ENCODE results near the gene LUC7L3.
A peak's percentile ranks its signal among the peaks of the same experiment; 100 is the strongest.

The LUC7L3 gene

GRCh38 chr17:50692448-50693035 lies 26.9 kb upstream of the LUC7L3 start:
- Mint-ChIP-seq H3K36me3 (ENCODE audit: low read depth) (peaks cover 40% of the 10 kb centered on the region), H3K9me3 (no peaks in the 10 kb centered on the region), H3K27ac (peak overlapping the region; percentile 76 to 90 (median 79))

GRCh38 chr17:50693036-50693682 lies 26.2 kb upstream of the LUC7L3 start:
- H3K36me3 Mint-ChIP-seq (ENCODE audit: low read depth), result peaks cover 46% of the 10 kb centered on the region

More at GRCh38 chr17:50692448-50693035, 26.9 kb upstream of the LUC7L3 start:
- Mint-ChIP-seq H3K27me3 (ENCODE audit: low read depth) (peaks cover 2% of the 10 kb centered on the region), H3K4me1 (peaks cover 50% of the 10 kb centered on the region), H3K4me3 (peak overlapping the region in 2 of 3 experiments; percentile 24 to 25)
- no peak for TF ChIP-seq CTCF (IDR thresholded peaks at IDR 0.05; ENCODE audit: unreplicated experiment in 3 of 3)

GRCh38 chr17:50696365-50696879 lies 23.0 kb upstream of the LUC7L3 start:
- no peak overlapping the region for H3K4me3 Mint-ChIP-seq
- no peak for TF ChIP-seq CTCF (IDR thresholded peaks at IDR 0.05; ENCODE audit: unreplicated experiment in 3 of 3)
- peak overlapping the region; percentile 86 to 92 (median 91) for H3K27ac Mint-ChIP-seq
- H3K36me3 Mint-ChIP-seq (ENCODE audit: low read depth), result peaks cover 75% of the 10 kb centered on the region
- no peaks in the 10 kb centered on the region for H3K27me3 Mint-ChIP-seq (ENCODE audit: low read depth)
- no peaks in the 10 kb centered on the region for H3K9me3 Mint-ChIP-seq
- H3K4me1 Mint-ChIP-seq, result peaks cover 34% of the 10 kb centered on the region

More at GRCh38 chr17:50693036-50693682, 26.2 kb upstream of the LUC7L3 start:
- Mint-ChIP-seq H3K4me3 (peak overlapping the region in 2 of 3 experiments; percentile 24 to 25), H3K27me3 (ENCODE audit: low read depth) (no peaks in the 10 kb centered on the region), H3K4me1 (peaks cover 48% of the 10 kb centered on the region), H3K9me3 (no peaks in the 10 kb centered on the region), H3K27ac (peak overlapping the region; percentile 76 to 90 (median 79))
- TF ChIP-seq CTCF (IDR thresholded peaks at IDR 0.05; ENCODE audit: unreplicated experiment in 3 of 3), result no peak

- no peak overlapping the region for H3K4me3 Mint-ChIP-seq
- no peaks in the 10 kb centered on the region for H3K9me3 Mint-ChIP-seq
- no peak for TF ChIP-seq CTCF (IDR thresholded peaks at IDR 0.05; ENCODE audit: unreplicated experiment in 3 of 3)
- no peaks in the 10 kb centered on the region for H3K27me3 Mint-ChIP-seq (ENCODE audit: low read depth)
- H3K27ac Mint-ChIP-seq, result peak overlapping the region; percentile 86 to 92 (median 91)
- peaks cover 81% of the 10 kb centered on the region for H3K36me3 Mint-ChIP-seq (ENCODE audit: low read depth)
- H3K4me1 Mint-ChIP-seq, result peaks cover 27% of the 10 kb centered on the region
Measured at GRCh38 chr17:50697062-50697461, 22.3 kb upstream of the LUC7L3 start.

- Mint-ChIP-seq H3K36me3 (ENCODE audit: low read depth) (peaks cover 79% of the 10 kb centered on the region), H3K4me1 (peaks cover 20% of the 10 kb centered on the region), H3K27ac (peak overlapping the region in 2 of 3 experiments; percentile 91 to 92), H3K9me3 (no peaks in the 10 kb centered on the region), H3K27me3 (ENCODE audit: low read depth) (no peaks in the 10 kb centered on the region), H3K4me3 (no peak overlapping the region)
- TF ChIP-seq CTCF (IDR thresholded peaks at IDR 0.05; ENCODE audit: unreplicated experiment in 3 of 3), result peak in 2 of 3 experiments; percentile 16 to 25
Measured at GRCh38 chr17:50697663-50698272, 21.6 kb upstream of the LUC7L3 start.

Data from nephron (organoid).